ENCODE measurements around the gene KRTAP22-2.

Gene KRTAP22-2

DNA sequence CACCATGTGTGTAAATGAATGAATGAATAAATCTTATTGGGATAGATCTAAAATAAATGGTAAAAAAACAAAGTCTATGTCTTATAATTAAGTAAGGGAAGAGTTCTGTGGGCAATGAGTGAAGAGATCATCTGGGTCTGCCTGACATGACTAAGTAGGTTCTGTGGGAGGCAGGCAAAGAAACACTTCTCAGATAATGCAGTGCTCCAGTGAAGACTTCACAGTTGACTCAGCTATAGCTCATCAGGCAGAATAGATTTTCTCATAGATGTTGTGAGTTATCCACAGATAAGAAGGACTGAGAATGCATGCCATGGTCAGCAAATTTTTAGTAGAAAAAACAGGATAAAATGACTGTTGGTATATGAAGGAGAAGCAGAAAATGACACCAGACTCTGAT, 12.4 kb downstream of the KRTAP22-2 start:
- Histone ChIP-seq H3K4me3 (IDR thresholded peaks at IDR 0.05; ENCODE audit: insufficient read depth, low read depth, low read length) (no peak overlapping the region), H2AFZ (ENCODE audit: low read depth) (no peak overlapping the region; the same call in 1 of the 2 replicates), H4K20me1 (ENCODE audit: insufficient read depth) (no peaks in the 10 kb centered on the region), H3K4me2 (no peak overlapping the region), H3K79me2 (ENCODE audit: insufficient read depth, low read depth) (no peaks in the 10 kb centered on the region), H3K36me3 (ENCODE audit: insufficient read depth) (no peaks in the 10 kb centered on the region), H3K27ac (no peak overlapping the region), H3K9ac (no peak overlapping the region), H3K27me3 (ENCODE audit: insufficient read depth, low read depth) (no peaks in the 10 kb centered on the region), H3K4me1 (ENCODE audit: low read depth, poor library complexity, severe bottlenecking) (no peaks in the 10 kb centered on the region)
- TF ChIP-seq, protein P1, sequence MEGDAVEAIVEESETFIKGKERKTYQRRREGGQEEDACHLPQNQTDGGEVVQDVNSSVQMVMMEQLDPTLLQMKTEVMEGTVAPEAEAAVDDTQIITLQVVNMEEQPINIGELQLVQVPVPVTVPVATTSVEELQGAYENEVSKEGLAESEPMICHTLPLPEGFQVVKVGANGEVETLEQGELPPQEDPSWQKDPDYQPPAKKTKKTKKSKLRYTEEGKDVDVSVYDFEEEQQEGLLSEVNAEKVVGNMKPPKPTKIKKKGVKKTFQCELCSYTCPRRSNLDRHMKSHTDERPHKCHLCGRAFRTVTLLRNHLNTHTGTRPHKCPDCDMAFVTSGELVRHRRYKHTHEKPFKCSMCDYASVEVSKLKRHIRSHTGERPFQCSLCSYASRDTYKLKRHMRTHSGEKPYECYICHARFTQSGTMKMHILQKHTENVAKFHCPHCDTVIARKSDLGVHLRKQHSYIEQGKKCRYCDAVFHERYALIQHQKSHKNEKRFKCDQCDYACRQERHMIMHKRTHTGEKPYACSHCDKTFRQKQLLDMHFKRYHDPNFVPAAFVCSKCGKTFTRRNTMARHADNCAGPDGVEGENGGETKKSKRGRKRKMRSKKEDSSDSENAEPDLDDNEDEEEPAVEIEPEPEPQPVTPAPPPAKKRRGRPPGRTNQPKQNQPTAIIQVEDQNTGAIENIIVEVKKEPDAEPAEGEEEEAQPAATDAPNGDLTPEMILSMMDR (conservative IDR thresholded peaks at IDR 0.05; ENCODE audit: low read depth, low read length): no peak

DNA sequence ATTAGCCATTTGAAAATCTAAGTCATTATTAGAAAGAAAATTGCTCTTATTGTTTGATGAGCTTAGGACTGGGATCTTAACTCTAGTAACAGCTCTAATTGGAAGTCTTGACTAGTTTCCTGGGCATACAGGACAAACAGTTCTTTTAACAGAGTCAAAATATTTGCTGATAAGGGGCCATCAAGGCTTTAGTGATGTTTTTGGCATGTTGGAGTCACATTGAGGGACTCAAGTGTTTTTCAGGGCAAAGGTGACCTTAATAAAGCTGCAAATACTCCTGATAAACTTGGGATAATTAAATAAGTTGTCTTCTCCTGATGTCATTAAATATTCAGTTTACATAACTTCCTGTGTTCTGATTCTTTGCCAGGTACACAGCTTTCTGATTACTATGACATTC, 22.6 kb downstream of the KRTAP22-2 start:
- Histone ChIP-seq H3K9ac (no peak overlapping the region), H3K4me3 (IDR thresholded peaks at IDR 0.05; ENCODE audit: insufficient read depth, low read depth, low read length) (no peak overlapping the region), H3K36me3 (ENCODE audit: insufficient read depth) (no peaks in the 10 kb centered on the region), H4K20me1 (ENCODE audit: insufficient read depth) (no peaks in the 10 kb centered on the region), H3K27me3 (ENCODE audit: insufficient read depth, low read depth) (no peaks in the 10 kb centered on the region), H3K4me2 (no peak overlapping the region), H3K79me2 (ENCODE audit: insufficient read depth, low read depth) (no peaks in the 10 kb centered on the region), H3K27ac (no peak overlapping the region), H2AFZ (ENCODE audit: low read depth) (no peak overlapping the region), H3K4me1 (ENCODE audit: low read depth, poor library complexity, severe bottlenecking) (peaks cover 4% of the 10 kb centered on the region)
- TF ChIP-seq, protein P1 (conservative IDR thresholded peaks at IDR 0.05; ENCODE audit: low read depth, low read length): no peak

DNA sequence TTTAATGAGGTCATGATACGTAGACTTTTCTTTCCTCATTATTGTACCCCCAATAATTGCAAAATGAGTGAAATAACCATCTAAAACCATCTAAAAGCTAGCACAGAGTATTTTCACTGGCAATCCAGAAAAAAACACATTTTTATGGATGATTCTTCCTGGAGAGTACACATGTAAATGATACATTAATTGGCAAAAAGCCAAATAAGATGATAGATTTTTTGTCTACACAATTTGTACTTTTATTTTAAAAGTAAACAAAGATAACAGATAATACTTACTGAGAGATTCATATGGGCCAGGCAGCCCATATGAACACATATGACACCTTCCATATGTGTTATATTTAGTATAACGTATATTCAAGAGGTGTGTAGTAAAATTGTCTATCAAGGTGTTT, 26.6 kb downstream of the KRTAP22-2 start:
- Histone ChIP-seq H3K4me1 (ENCODE audit: low read depth, poor library complexity, severe bottlenecking) (no peaks in the 10 kb centered on the region), H3K4me3 (IDR thresholded peaks at IDR 0.05; ENCODE audit: insufficient read depth, low read depth, low read length) (no peak overlapping the region), H2AFZ (ENCODE audit: low read depth) (no peak overlapping the region), H4K20me1 (ENCODE audit: insufficient read depth) (no peaks in the 10 kb centered on the region), H3K27ac (no peak overlapping the region), H3K79me2 (ENCODE audit: insufficient read depth, low read depth) (no peaks in the 10 kb centered on the region), H3K27me3 (ENCODE audit: insufficient read depth, low read depth) (no peaks in the 10 kb centered on the region), H3K9ac (no peak overlapping the region), H3K4me2 (no peak overlapping the region), H3K36me3 (ENCODE audit: insufficient read depth) (no peaks in the 10 kb centered on the region)
- TF ChIP-seq, protein P1 (conservative IDR thresholded peaks at IDR 0.05; ENCODE audit: low read depth, low read length): no peak

DNA sequence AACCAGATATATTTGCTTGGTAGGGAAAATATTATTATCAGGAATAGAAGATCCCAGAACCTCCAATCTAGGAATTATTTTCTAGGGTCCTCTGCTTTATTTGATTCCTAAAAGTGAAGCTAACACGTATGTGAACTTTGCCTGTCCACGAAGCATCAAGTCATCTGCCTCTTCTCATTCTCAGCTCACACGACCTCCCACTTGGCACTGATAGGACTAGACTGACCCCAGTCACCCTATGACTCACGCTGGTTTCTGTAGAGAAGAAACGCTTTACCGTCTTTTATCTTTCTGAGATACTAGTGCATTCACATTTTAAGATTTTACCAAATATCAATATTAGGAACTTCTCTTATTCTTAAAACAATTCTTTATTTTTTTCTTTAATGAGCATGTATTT, 27.1 kb downstream of the KRTAP22-2 start:
- H3K36me3 ChIP-seq (ENCODE audit: insufficient read depth): no peaks in the 10 kb centered on the region
- no peaks in the 10 kb centered on the region for H3K27me3 ChIP-seq (ENCODE audit: insufficient read depth, low read depth)
- no peak overlapping the region for H2AFZ ChIP-seq (ENCODE audit: low read depth)
- H4K20me1 ChIP-seq (ENCODE audit: insufficient read depth): no peaks in the 10 kb centered on the region
- no peaks in the 10 kb centered on the region for H3K4me1 ChIP-seq (ENCODE audit: low read depth, poor library complexity, severe bottlenecking)
- no peak overlapping the region for H3K27ac ChIP-seq
- no peak overlapping the region for H3K4me2 ChIP-seq
- H3K9ac ChIP-seq: no peak overlapping the region
- H3K4me3 ChIP-seq (IDR thresholded peaks at IDR 0.05; ENCODE audit: insufficient read depth, low read depth, low read length): no peak overlapping the region
- H3K79me2 ChIP-seq (ENCODE audit: insufficient read depth, low read depth): no peaks in the 10 kb centered on the region
- TF ChIP-seq, protein P1 (conservative IDR thresholded peaks at IDR 0.05; ENCODE audit: low read depth, low read length): no peak

Data from KMS-11 (cell line).